Neural progenitor cell (in vitro differentiated cells): ENCODE results near the gene FLG2.
"Not testable (repeated sequence)": the region's sequence is repeated elsewhere in the genome, so short reads cannot be mapped to it uniquely, and the experiment has no call there.

Experiments
- EZH2 ChIP-seq: fragments of 200-600 bp; sonication (generic); IDR thresholded peaks from 2 replicates; pipeline ENCODE4 v1.6.1; 2017; ENCODE audit warnings: antibody characterized with exemption, mild to moderate bottlenecking, moderate library complexity
- EZH2phosphoT487 ChIP-seq: fragments of 200-600 bp; sonication (generic); IDR thresholded peaks from 2 replicates; pipeline ENCODE4 v1.6.1; 2017; ENCODE audit warnings: antibody characterized with exemption
- TF ChIP-seq, protein P1 (sequence below): fragments of 200-600 bp; sonication (generic); IDR thresholded peaks from 2 replicates; pipeline ENCODE4 v1.5.1; 2017; ENCODE audit warnings: antibody characterized with exemption, mild to moderate bottlenecking

- TF ChIP-seq, protein P1, sequence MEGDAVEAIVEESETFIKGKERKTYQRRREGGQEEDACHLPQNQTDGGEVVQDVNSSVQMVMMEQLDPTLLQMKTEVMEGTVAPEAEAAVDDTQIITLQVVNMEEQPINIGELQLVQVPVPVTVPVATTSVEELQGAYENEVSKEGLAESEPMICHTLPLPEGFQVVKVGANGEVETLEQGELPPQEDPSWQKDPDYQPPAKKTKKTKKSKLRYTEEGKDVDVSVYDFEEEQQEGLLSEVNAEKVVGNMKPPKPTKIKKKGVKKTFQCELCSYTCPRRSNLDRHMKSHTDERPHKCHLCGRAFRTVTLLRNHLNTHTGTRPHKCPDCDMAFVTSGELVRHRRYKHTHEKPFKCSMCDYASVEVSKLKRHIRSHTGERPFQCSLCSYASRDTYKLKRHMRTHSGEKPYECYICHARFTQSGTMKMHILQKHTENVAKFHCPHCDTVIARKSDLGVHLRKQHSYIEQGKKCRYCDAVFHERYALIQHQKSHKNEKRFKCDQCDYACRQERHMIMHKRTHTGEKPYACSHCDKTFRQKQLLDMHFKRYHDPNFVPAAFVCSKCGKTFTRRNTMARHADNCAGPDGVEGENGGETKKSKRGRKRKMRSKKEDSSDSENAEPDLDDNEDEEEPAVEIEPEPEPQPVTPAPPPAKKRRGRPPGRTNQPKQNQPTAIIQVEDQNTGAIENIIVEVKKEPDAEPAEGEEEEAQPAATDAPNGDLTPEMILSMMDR, result not testable (repeated sequence)
- TF ChIP-seq EZH2phosphoT487, EZH2: not testable (repeated sequence)
Observed at GRCh38 chr1:152312169-152312568, 47.6 kb downstream of the FLG2 start.
